HG02763 (cell line): ENCODE data around the gene EIF5A.

ENCODE experiments used
- ATAC-seq: cut with Tn5 transposase; IDR thresholded peaks from one replicate; pipeline ENCODE4 v1.9.1; 2021; ENCODE audit warnings: mild to moderate bottlenecking, moderate library complexity; ENCODE audit not compliant: unreplicated experiment

Gene EIF5A

DNA sequence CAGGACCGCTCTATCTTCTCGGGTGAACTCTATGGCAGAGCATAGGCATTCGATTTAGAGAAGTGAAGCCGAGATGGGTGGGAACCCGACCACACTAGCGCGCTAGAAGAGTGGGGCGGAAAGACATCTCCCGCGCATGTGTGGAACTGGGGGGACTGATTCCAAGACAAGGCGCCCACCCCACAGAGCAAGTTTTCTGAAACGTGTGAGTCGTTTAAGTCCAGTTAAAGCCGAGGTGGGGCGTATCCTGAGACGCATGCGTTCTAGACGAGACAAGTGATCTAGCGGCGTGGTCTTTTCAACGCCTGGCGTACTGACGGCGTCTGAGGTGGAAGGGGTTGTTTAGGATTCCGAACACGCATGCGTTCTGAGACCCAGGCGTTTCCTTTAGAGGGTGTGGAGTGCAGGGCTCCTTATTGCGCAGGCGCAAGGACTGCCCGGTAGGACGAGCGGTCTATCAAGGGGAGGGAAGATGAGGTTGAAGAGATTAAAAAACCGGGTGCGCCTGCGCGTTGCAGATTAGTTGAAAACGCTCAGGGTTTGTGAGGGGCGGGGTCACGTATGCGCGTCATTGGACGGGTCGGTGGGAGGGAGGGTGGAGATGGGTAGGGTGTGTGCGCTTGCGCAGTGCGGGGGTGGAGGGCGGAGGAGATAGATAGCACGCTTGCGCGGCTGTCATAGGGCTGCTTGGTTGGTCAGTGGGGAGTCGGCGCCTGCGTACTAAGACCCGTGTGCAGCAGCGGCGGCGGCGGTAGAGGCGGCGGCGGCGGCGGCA lies at the start of gene EIF5A:
Gene EIF5A (plus strand): TSS at position 718 of the 775 bp plus-strand sequence. CDS start 2,008 bp downstream, outside the sequence.
- peak; percentile 71 for ATAC-seq

DNA sequence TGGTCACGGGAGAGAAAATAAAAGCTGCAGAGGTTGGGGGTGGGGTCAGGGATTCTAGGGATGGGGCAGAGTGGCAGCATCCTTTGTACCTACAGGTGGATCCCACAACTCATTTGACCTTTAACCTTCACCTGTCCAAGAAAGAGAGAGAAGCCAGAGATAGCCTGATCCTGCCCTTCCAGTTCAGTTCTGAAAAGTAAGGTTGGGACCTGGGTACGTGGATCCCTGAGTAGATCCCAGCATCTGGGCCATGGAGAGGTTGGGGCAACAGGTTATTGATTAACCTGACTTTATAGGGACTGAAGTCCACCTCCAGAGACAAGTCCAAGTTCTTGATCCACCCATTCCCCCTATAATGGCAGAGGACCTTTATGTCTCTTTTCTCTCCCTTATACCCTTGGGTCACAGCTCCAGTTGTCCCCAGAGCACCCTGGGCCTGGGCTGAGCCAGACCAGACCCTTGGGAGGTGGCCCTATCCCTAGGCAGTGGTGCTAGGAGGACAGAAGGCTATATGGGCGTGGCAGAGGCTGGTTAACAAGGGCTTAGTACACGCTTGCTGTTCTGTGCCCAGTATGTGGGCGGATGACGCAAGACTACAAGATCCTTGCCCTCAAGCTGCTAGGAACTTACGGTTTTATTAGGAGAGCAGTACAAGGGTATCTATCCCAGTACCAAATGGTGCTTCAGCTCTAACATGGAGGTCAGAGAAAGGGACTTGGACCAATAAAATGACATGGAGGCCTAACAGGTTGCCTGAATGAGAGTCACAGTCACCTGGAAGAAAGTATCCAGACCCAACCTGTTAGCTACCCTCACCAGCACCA lies 48.5 kb upstream of the EIF5A start:
- no peak for ATAC-seq

DNA sequence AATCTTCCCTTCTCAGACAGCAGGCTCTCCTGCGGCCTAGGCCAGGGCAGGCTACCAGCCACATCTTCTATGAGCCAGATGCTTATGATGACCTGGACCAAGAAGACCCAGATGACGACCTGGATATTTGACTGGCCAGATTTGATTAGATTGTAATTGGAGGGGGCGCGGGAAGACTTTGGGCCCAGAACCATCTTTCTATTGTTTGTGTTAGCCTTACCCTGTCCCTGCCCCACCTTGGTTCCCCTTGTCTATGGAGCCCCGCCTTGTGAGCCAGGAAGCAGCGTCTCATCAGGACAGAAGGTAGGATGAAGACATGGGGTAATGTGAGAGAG lies 47.9 kb upstream of the EIF5A start:
- ATAC-seq, result no peak

DNA sequence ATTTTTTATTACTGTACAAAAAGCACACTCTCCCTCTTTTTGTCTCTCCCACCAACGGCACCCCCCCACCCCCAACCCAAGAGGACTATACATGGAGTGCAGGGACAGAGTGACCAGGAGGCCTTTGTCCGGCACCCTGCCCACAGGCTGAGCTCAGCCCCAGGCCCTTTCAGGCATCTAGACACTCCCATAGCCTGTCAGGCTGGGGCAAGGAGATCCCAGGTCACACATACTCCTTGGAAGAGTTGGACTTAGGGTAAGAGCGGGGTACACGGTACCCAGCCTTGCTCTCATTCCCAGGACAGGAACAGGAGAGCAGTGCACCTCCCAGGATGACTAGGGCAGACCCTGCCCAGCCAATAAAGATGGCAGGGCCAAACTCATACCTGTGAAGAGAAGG lies 47.3 kb upstream of the EIF5A start:
- ATAC-seq, result no peak

DNA sequence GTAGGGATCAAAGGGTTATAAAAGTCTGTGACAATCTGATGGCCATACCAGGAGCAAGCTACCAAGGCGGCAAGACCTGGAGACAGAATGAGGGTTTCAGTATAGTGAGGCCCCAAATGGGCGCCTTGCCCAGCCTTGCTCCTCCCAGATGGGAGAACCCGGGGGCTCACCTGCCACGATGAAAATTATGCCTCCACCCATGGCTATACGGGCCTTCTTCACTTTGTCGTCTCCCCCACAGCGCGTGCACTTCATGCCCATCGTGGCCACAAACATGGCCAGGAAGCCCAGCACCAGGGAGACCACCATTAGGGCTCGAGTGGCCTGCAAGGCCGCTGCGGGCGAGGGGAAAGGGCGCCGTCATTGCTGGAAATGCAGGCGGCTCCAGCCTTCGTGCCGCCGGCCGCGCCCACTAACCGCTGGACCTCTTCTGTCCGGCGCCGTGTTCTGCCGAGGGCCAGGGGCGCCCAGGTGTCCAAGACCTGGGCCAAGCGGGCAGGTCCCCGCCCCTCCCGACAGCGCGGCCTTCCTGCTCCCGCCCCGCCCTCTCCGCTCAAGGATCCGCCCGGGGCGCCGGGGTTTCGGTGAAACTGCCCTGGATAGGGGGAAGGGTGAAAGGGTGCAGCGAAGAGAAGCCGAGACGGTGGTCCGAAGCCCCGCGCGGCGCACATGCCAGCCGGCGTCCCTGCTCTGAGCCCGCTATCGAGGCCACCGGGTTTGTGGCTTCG lies 46.6 kb upstream of the EIF5A start:
- ATAC-seq, result no peak

DNA sequence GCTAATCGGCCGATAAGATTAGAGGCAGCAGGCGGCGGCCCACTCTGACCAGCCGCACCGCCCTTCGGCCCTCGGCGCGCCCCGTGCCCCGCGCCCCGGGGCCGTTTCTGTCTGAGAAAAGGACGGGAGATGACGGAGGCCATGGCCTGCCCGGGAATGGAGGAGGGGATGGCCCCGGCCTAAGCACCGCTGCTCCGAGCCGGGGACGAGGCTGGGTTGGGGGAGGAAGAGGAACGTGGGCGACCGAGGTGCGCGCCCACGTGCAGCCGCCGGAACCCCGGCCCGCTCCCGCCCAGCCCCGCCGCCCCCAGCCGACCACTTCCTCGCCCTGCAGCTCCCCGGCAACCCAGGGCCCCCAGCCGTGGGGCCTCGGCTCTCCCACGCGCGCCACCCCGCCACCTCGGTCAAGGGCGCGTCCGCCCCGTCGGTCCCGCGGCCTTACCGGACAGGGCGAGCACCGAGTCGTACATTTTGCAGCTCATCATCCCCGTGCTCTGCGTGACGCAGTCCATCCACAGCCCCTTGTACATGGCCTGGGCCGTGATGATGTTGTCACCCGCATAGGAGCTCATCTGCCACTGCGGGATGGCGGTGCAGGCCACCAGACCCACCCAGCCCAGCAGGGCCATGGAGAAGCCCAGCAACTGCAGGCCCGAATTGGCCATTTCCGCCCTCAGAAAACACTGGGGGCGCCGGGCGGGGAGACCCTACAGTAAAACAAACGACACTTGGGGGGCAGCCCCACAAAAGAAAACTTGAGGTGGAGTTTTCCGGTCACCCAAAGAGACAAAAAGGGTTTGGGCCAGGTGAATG lies 45.8 kb upstream of the EIF5A start:
- no peak for ATAC-seq

DNA sequence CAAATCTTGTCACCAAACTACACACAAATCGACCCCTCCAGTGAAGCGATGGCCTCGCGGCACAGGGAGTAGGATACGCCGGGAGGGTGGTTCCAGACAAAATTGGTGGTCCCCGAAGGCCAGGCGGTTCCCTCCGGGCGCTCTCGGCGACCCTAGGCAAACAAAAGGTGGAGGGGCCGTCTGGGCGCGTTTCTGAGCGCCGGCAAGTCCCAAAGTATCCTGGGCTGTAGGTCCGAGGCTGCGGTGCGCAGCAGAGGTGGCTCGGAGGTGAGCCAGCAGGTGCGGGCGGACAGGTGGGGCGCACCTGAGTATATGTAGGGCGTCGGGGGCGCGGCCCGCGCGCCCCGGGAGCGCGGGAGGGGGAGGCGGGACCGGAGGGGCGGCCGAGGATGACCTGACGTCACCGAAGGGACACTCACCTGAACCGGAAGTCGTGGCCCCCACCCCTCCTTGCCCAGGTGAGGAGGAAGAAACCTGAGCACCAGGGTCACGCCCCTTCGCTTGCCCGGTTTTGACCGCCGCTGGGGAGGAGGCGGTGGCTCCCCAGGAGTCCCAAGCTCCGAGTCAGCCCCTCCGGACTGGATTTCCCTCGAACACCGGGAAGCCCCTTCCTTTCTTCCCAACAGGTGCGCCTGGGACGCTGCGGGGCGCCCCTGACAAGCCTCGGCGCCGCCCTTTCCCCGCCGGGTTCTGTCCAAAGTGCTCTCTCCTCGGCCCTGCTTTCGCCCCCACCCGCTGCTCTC lies 45.1 kb upstream of the EIF5A start, which contains the start of gene CLDN7:
Gene CLDN7 (minus strand): TSS at position 287 of the 743 bp plus-strand sequence. CDS start 435 bp downstream, outside the sequence.
- ATAC-seq, result no peak

DNA sequence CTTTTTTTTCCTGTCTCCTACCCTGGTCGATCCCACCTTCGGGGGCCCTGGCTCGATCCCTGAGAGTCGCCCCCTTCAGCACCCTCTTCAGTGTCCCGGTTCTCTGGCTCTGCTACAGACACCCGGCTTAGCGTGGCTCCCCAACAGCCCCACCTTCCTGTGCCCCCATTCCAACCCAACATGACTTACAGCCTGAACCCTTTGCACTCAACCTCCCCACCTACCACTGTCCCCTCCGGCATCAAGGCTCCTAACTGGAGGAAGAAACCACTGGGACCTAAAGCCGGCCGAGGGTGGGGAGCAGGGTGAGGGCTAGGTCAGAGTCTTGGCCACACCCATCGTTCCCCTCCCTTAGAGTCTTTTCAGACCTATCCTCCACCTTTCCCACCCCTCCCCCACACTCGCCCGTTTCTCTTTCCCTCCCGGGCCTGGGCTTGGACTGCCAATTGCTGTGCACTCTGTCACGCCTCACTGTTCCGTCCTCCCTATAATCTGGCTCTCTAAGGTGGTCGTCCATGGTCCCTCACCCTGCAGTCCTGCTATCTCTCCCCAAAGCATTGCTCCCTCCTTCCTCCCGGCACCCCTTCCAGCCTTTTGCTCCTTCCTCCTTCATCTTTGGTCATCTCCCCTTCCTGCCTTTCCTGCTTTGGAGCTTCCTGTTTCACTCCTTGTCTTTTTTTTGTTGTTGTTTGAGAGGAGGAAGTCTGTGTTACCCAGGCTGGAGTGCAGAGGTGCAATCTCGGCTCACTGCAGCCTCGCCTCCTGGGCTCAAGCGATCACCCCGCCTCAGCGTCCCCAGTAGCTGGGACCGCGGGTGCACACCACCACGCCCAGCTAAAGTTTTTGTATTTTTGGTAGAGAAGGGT lies 44.3 kb upstream of the EIF5A start:
- no peak for ATAC-seq

DNA sequence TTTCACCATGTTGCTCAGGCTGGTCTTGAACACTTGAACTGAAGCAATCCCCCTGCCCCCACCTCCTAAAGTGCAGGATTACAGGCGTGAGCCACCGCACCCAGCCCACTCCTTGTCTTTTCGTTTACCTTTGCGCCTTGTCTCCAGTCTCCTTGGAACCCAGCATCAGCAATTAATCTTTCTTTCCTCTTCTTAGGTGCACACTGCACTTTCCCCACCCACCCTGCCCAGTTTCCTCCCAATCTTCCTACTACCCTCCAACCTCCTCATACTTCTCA lies 43.7 kb upstream of the EIF5A start:
- no peak for ATAC-seq

DNA sequence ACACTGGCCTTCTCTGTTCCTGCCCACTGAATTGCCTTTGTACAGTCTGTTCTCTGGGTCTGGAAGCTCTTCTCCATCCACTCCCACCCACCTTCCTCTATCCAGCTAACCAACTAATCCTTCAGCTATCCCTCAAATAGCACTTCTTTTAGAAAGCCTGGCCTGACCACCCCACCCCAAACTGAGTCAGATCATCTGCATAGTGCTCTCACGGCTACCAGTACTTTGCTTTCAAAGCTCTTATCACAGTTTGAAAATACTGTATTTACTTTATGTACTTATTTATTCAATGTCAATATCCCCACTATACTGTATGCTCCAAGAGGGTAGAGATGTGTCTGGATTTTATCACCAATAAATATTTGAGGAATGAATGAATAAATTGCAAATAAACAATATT lies 40.6 kb upstream of the EIF5A start:
- no peak for ATAC-seq

DNA sequence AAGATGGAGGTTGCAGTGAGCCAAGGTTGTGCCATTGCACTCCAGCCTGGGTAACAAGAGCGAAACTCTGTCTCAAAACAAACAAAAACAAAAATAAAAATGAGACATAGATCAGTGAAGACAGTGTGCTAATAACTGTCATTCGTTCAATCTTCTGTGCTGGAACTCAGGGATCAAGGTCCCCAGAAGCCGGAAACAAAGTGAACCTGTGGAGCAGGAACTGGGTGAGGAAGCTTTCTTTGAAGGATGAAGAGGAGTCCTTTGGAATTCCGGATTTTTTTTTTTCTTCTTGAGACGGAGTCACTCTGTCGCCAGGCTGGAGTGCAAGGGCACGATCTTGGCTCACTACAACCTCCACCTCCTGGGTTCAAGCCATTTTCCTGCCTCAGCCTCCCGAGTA lies 28.0 kb upstream of the EIF5A start:
- no peak for ATAC-seq

DNA sequence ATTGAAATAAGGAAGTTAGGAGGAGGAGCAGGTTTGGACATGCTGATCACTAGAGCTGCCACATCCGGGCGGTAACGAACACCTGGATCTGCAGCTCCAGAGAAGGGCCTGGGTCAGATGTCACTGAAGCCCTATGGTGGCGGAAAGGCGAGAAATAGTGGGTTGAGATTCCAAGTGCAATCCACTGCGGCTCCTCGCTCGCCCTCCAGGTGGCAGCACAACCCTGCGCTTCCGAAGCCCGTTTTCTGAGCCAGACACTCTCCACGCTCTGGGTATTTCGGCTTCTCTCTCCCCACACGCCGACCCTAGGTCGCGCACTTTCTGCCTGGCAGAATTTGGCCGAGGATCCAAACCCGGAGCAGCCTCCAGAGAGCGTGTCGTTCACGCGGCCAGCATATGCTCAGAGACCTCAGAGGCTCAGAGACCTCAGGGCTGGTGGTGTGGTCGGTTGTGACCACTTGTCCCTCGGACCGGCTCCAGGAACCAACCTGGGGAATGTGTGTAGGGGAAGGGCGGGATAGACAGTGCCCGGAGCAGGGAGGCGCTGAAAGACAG lies 26.8 kb upstream of the EIF5A start:
- ATAC-seq, result peak; percentile 72

DNA sequence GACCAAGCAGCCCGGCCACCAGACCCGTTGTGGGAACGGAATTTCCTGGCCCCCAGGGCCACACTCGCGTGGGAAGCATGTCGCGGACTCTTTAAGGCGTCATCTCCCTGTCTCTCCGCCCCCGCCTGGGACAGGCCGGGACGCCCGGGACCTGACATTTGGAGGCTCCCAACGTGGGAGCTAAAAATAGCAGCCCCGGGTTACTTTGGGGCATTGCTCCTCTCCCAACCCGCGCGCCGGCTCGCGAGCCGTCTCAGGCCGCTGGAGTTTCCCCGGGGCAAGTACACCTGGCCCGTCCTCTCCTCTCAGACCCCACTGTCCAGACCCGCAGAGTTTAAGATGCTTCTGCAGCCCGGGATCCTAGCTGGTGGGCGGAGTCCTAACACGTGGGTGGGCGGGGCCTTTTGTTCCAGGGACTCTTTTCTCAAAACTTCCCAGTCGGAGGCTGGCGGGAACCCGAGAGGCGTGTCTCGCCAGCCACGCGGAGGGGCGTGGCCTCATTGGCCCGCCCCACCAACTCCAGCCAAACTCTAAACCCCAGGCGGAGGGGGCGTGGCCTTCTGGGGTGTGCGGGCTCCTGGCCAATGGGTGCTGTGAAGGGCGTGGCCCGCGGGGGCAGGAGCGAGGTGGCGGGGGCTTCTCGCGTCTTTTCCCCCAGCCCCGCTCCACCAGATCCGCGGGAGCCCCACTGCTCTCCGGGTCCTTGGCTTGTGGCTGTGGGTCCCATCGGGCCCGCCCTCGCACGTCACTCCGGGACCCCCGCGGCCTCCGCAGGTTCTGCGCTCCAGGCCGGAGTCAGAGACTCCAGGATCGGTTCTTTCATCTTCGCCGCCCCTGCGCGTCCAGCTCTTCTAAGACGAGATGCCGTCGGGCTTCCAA lies 26.1 kb upstream of the EIF5A start, which contains the start of gene SLC2A4:
Gene SLC2A4 (plus strand): TSS at position 645 of the 879 bp plus-strand sequence. CDS start 217 bp downstream, at position 862.
- ATAC-seq, result peak; percentile 65

DNA sequence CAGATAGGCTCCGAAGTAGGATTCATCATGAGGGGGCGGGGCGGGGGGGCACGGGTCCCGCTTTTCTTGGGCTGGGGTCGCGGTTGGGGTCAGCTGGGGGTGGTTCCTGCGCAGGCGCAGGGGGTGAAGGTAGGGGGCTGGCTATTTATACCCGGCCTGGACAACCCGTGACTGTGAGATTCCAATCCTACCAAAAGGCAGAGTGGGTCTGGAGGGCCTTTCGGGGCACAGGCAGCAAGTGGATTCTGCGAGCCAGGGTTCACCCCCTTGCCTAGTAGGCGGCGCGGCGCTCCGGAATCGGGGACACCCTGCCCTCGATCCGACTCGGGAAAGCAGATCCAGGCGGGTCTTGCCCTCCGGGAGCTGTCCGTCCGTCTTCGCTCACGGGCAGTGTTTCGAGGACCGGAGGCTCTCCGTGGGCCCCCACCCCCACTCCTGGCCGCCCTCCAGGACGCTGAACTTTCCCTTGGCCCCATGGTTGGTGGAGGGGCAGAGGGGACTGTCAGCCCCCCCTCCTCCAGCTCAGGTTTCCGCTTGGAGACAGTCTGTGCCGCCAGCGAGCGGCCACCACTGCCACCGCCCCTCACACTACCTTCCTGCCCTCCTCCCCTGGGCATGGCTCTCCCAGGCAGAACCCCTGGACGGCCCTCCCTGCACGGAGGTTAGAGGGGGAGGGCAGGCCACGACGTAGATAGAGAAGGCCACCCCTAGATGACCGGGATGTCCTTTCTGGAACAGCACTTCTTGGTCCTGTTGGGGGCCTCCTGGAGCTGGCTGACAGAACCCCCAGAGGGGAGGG lies 25.3 kb upstream of the EIF5A start:
- ATAC-seq, result no peak

DNA sequence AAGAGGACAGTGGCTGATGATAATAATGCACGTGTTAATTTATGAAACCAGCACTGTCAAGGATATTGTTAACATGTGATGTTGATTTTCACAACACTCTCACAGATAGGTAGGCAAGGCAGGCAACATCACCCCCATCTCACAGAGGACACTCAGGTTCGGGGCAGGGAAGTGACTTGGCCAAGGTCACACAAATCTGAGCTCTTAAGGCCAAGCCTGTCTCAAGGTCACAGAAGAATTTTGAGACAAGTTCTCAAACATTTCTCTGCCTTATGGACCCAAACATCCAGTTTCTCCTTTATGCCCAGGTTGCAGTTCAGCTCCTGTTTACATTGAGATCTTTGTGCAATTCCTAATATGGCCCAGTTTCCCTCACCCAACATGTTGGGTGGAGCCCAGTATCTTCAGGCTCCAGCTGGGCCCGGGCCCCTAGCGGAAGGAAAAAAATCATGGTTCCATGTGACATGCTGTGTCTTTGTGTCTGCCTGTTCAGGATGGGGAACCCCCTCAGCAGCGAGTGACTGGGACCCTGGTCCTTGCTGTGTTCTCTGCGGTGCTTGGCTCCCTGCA lies 24.6 kb upstream of the EIF5A start:
- no peak for ATAC-seq

DNA sequence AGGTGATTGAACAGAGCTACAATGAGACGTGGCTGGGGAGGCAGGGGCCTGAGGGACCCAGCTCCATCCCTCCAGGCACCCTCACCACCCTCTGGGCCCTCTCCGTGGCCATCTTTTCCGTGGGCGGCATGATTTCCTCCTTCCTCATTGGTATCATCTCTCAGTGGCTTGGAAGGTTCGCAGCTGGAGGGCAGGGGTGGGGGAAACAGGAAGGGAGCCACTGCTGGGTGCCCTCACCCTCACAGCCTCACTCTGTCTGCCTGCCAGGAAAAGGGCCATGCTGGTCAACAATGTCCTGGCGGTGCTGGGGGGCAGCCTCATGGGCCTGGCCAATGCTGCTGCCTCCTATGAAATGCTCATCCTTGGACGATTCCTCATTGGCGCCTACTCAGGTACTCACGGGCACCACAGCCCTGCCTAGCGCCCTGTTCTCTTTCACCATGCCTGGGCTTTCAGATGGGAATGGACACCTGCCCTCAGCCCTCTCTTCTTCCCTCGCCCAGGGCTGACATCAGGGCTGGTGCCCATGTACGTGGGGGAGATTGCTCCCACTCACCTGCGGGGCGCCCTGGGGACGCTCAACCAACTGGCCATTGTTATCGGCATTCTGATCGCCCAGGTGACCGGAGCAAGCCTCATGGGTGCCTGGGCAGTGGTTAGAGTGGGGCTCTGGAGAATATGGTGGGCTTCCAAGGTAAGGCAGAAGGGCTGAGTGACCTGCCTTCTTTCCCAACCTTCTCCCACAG lies 23.8 kb upstream of the EIF5A start:
- no peak for ATAC-seq
